OCI-LY3 (cell line): ENCODE results near the gene TBX2.
A peak's percentile ranks its signal among the peaks of the same experiment; 100 is the strongest.

Experiments
- H2AFZ ChIP-seq: fragments of 200-600, 300-600 bp; shearing (Covaris generic); 2 replicates; pipeline ENCODE4 v1.6.0; 2014; ENCODE audit warnings: antibody characterized with exemption, low read depth, low read length
- H3K27ac ChIP-seq: fragments of 200-600, 300-600 bp; sonication (generic); 2 replicates; pipeline ENCODE4 v1.5.1; 2014; ENCODE audit warnings: mild to moderate bottlenecking, low read length, moderate library complexity, mixed read lengths
- H3K27me3 ChIP-seq: fragments of 200-600, 300-600 bp; sonication (generic); 2 replicates; pipeline ENCODE4 v1.6.1; 2014; ENCODE audit warnings: low read depth, low read length, mixed read lengths
- H3K36me3 ChIP-seq: fragments of 200-600, 300-600 bp; sonication (generic); replicated peaks from 2 replicates; pipeline ENCODE3; 2014; ENCODE audit warnings: low read depth, low read length, mixed read lengths
- H3K4me1 ChIP-seq: fragments of 300-600, 200-600 bp; sonication (generic); 2 replicates; pipeline ENCODE4 v1.6.1; 2014; ENCODE audit warnings: low read length, mixed read lengths
- H3K4me2 ChIP-seq: fragments of 200-600, 300-600 bp; sonication (generic); 2 replicates; pipeline ENCODE4 v1.6.1; 2014; ENCODE audit warnings: low read length, mixed read lengths
- H3K4me3 ChIP-seq: fragments of 300-600, 200-600 bp; sonication (generic); 2 replicates; pipeline ENCODE4 v1.5.1; 2014; ENCODE audit warnings: antibody characterized with exemption, mild to moderate bottlenecking, low read length, moderate library complexity
- H3K79me2 ChIP-seq: fragments of 300-600, 200-600 bp; shearing (Covaris generic); 2 replicates; pipeline ENCODE4 v1.6.1; 2014; ENCODE audit warnings: mild to moderate bottlenecking, low read length, mixed read lengths
- H3K9ac ChIP-seq: fragments of 300-600, 200-600 bp; shearing (Covaris generic); 2 replicates; pipeline ENCODE4 v1.6.0; 2014; ENCODE audit warnings: mild to moderate bottlenecking, low read length, moderate library complexity
- H3K9me3 ChIP-seq: fragments of 200-600, 300-600 bp; shearing (Covaris generic); 2 replicates; pipeline ENCODE4 v1.6.1; 2014; ENCODE audit warnings: low read length, mixed read lengths; ENCODE audit not compliant: insufficient read depth
- H4K20me1 ChIP-seq: fragments of 200-600, 300-600 bp; sonication (generic); 2 replicates; pipeline ENCODE4 v1.6.1; 2016; ENCODE audit warnings: low read length, mixed read lengths; ENCODE audit not compliant: insufficient read depth
- CTCF ChIP-seq: fragments of 200-600, 300-600 bp; sonication (generic); IDR thresholded peaks from 2 replicates; pipeline ENCODE4 v1.5.1; 2014; ENCODE audit warnings: antibody characterized with exemption, low read length, low read depth
- EZH2phosphoT487 ChIP-seq: fragments of 200-600 bp; shearing (Covaris generic); IDR thresholded peaks from 2 replicates; pipeline ENCODE4 v1.6.1; 2018; ENCODE audit warnings: antibody characterized with exemption, mixed run types, low read depth

Gene TBX2

GRCh38 chr17:61408151-61409041 lies 8.8 kb downstream of the TBX2 start:
- Histone ChIP-seq H3K4me3 (peak overlapping the region; percentile 81; the same call in 1 of the 2 replicates), H3K9ac (no peak overlapping the region), H3K9me3 (no peaks in the 10 kb centered on the region), H3K4me1 (no peaks in the 10 kb centered on the region), H3K27ac (no peak overlapping the region), H3K79me2 (no peaks in the 10 kb centered on the region), H2AFZ (no peak overlapping the region), H3K4me2 (peak overlapping the region; percentile 78), H3K27me3 (peaks cover 6% of the 10 kb centered on the region; the same call in 1 of the 2 replicates), H3K36me3 (no peaks in the 10 kb centered on the region), H4K20me1 (no peaks in the 10 kb centered on the region)
- no peak for TF ChIP-seq CTCF
- TF ChIP-seq EZH2phosphoT487, result no peak

GRCh38 chr17:61409301-61410112 lies 9.9 kb downstream of the TBX2 start:
- H3K4me1 ChIP-seq, result no peaks in the 10 kb centered on the region
- H3K9me3 ChIP-seq, result no peaks in the 10 kb centered on the region
- peaks cover 6% of the 10 kb centered on the region; the same call in 1 of the 2 replicates for H3K27me3 ChIP-seq
- no peak overlapping the region for H3K27ac ChIP-seq
- no peaks in the 10 kb centered on the region for H3K36me3 ChIP-seq
- no peaks in the 10 kb centered on the region for H3K79me2 ChIP-seq
- peak overlapping the region; percentile 81 for H3K4me3 ChIP-seq
- peak overlapping the region; percentile 78 for H3K4me2 ChIP-seq
- H4K20me1 ChIP-seq, result no peaks in the 10 kb centered on the region
- H2AFZ ChIP-seq, result peak overlapping the region; percentile 93; the same call in 1 of the 2 replicates
- peak overlapping the region; percentile 51; the same call in 1 of the 2 replicates for H3K9ac ChIP-seq
- TF ChIP-seq EZH2phosphoT487 (no peak), CTCF (no peak)

GRCh38 chr17:61410141-61411010 lies 10.7 kb downstream of the TBX2 start:
- H4K20me1 ChIP-seq, result no peaks in the 10 kb centered on the region
- H3K4me3 ChIP-seq, result peak overlapping the region; percentile 81; the same call in 1 of the 2 replicates
- H2AFZ ChIP-seq, result no peak overlapping the region
- H3K36me3 ChIP-seq, result no peaks in the 10 kb centered on the region
- peaks cover 6% of the 10 kb centered on the region; the same call in 1 of the 2 replicates for H3K27me3 ChIP-seq
- no peaks in the 10 kb centered on the region for H3K9me3 ChIP-seq
- H3K79me2 ChIP-seq, result no peaks in the 10 kb centered on the region
- H3K4me1 ChIP-seq, result no peaks in the 10 kb centered on the region
- no peak overlapping the region for H3K9ac ChIP-seq
- H3K27ac ChIP-seq, result no peak overlapping the region
- peak overlapping the region; percentile 49; the same call in 1 of the 2 replicates for H3K4me2 ChIP-seq
- no peak for TF ChIP-seq EZH2phosphoT487
- TF ChIP-seq CTCF, result no peak; the same call in 1 of the 2 replicates
